Measurements from ENCODE around the gene BPIFB2. TPM values are rescaled to one million over a fixed set of nuclear protein-coding genes. Genes with fewer than 3 reads are reported as not detected.
"Not testable (repeated sequence)": the region's sequence is repeated elsewhere in the genome, so short reads cannot be mapped to it uniquely, and the experiment has no call there.

Gene BPIFB2
- total RNA-seq, 3 donors from 2014 or later, result 0.98 to 1.0 TPM; not detected in 1

GRCh38 chr20:33042983-33043730, 35.7 kb downstream of the BPIFB2 start:
- no peaks in the 10 kb centered on the region for H3K27me3 ChIP-seq
- no peak for DNase-seq (ENCODE audit: low spot score in 2 of 2)
- intact Hi-C loops (cut with DNase I; ENCODE audit: low total_unique reads), result no loop called here

GRCh38 chr20:33043731-33044181, 36.3 kb downstream of the BPIFB2 start:
- H3K27ac ChIP-seq, result no peak overlapping the region

More at GRCh38 chr20:33042983-33043730, 35.7 kb downstream of the BPIFB2 start:
- no peak overlapping the region for H3K4me3 ChIP-seq
- no peaks in the 10 kb centered on the region for H3K4me1 ChIP-seq
- H3K36me3 ChIP-seq, result no peaks in the 10 kb centered on the region
- no peak overlapping the region for H3K27ac ChIP-seq
- peaks cover 9 to 19% of the 10 kb centered on the region in 2 donors for H3K9me3 ChIP-seq
- TF ChIP-seq POLR2A (IDR thresholded peaks at IDR 0.05) (no peak), CTCF (IDR thresholded peaks at IDR 0.05) (no peak), POLR2AphosphoS5 (IDR thresholded peaks at IDR 0.05) (no peak)

GRCh38 chr20:33045129-33045721, 37.7 kb downstream of the BPIFB2 start:
- H3K4me3 ChIP-seq; DNase-seq (ENCODE audit: low spot score in 2 of 2); H3K36me3 ChIP-seq; intact Hi-C loops (cut with DNase I; ENCODE audit: low total_unique reads); H3K4me1 ChIP-seq; H3K27ac ChIP-seq; H3K27me3 ChIP-seq: not testable (repeated sequence)
- peaks cover 9 to 19% of the 10 kb centered on the region in 2 donors for H3K9me3 ChIP-seq

More at GRCh38 chr20:33043731-33044181, 36.3 kb downstream of the BPIFB2 start:
- no peak for TF ChIP-seq POLR2A (IDR thresholded peaks at IDR 0.05)
- no peak for TF ChIP-seq POLR2AphosphoS5 (IDR thresholded peaks at IDR 0.05)
- TF ChIP-seq CTCF (IDR thresholded peaks at IDR 0.05), result no peak
- Histone ChIP-seq H3K27me3 (no peaks in the 10 kb centered on the region), H3K36me3 (no peaks in the 10 kb centered on the region), H3K9me3 (peaks cover 9 to 19% of the 10 kb centered on the region in 2 donors), H3K4me1 (no peaks in the 10 kb centered on the region), H3K4me3 (no peak overlapping the region)
- intact Hi-C loops (cut with DNase I; ENCODE audit: low total_unique reads), result no loop called here
- DNase-seq (ENCODE audit: low spot score in 2 of 2), result no peak

GRCh38 chr20:33046412-33046811, 38.9 kb downstream of the BPIFB2 start:
- TF ChIP-seq CTCF (IDR thresholded peaks at IDR 0.05) (no peak), POLR2A (IDR thresholded peaks at IDR 0.05) (no peak), POLR2AphosphoS5 (IDR thresholded peaks at IDR 0.05) (no peak)
- Histone ChIP-seq H3K36me3 (no peaks in the 10 kb centered on the region), H3K4me1 (no peaks in the 10 kb centered on the region), H3K27me3 (no peaks in the 10 kb centered on the region), H3K27ac (no peak overlapping the region), H3K4me3 (no peak overlapping the region), H3K9me3 (peaks cover 9 to 19% of the 10 kb centered on the region in 2 donors)
- DNase-seq (ENCODE audit: low spot score in 2 of 2), result no peak
- intact Hi-C loops (cut with DNase I; ENCODE audit: low total_unique reads), result no loop called here

- Histone ChIP-seq H3K27me3 (peaks cover 0 to 6% of the 10 kb centered on the region in 2 donors), H3K4me3 (no peak overlapping the region), H3K9me3 (peaks cover 0 to under 1% of the 10 kb centered on the region in 2 donors), H3K36me3 (no peaks in the 10 kb centered on the region), H3K4me1 (no peaks in the 10 kb centered on the region), H3K27ac (no peak overlapping the region)
- no peak for DNase-seq (ENCODE audit: low spot score in 2 of 2)
- TF ChIP-seq CTCF (IDR thresholded peaks at IDR 0.05) (no peak), POLR2A (IDR thresholded peaks at IDR 0.05) (no peak), POLR2AphosphoS5 (IDR thresholded peaks at IDR 0.05) (no peak)
- intact Hi-C loops (cut with DNase I; ENCODE audit: low total_unique reads), result no loop called here
These were observed 43.8 kb downstream of the BPIFB2 start for GRCh38 chr20:33051333-33051732.
